H9 (cell line): ENCODE data around the gene RAB1A. TPM values are rescaled to one million over a fixed set of nuclear protein-coding genes. Genes with fewer than 3 reads are reported as not detected.

ENCODE experiments used
- DNase-seq: peaks from one replicate; pipeline ENCODE4 v3.0.0-alpha.2; 2017
- H2AFZ ChIP-seq: one replicate; pipeline ENCODE4 v1.6.1; 2013; ENCODE audit warnings: mild to moderate bottlenecking, low read length, control low read depth, moderate library complexity
- H2AK5ac ChIP-seq: 2 replicates; pipeline ENCODE4 v1.6.1; 2013; ENCODE audit warnings: low read length, control low read depth, mixed read lengths; ENCODE audit not compliant: insufficient read length
- H2BK120ac ChIP-seq: one replicate; pipeline ENCODE4 v1.6.1; 2013; ENCODE audit warnings: low read depth, mild to moderate bottlenecking, low read length, control low read depth, inconsistent platforms; ENCODE audit not compliant: poor library complexity, severe bottlenecking
- H2BK12ac ChIP-seq: 2 replicates; pipeline ENCODE4 v1.6.1; 2013; ENCODE audit warnings: low read length, control low read depth, mixed read lengths, low read depth; ENCODE audit not compliant: insufficient read length
- H2BK15ac ChIP-seq: 2 replicates; pipeline ENCODE4 v1.6.1; 2013; ENCODE audit warnings: low read depth, low read length, control low read depth
- H2BK20ac ChIP-seq: one replicate; pipeline ENCODE4 v1.6.1; 2013; ENCODE audit warnings: low read depth, mild to moderate bottlenecking, low read length, control low read depth, inconsistent platforms; ENCODE audit not compliant: poor library complexity, severe bottlenecking
- H2BK5ac ChIP-seq: 2 replicates; pipeline ENCODE4 v1.6.1; 2013; ENCODE audit warnings: low read length, control low read depth, mixed read lengths; ENCODE audit not compliant: insufficient read length
- H3K14ac ChIP-seq: 2 replicates; pipeline ENCODE4 v1.6.1; 2013; ENCODE audit warnings: low read length, control low read depth; ENCODE audit not compliant: insufficient read depth
- H3K18ac ChIP-seq: 2 replicates; pipeline ENCODE4 v1.6.1; 2013; ENCODE audit warnings: low read depth, mild to moderate bottlenecking, mixed read lengths, low read length, control low read depth; ENCODE audit not compliant: insufficient read length
- H3K23ac ChIP-seq: 2 replicates; pipeline ENCODE4 v1.6.1; 2013; ENCODE audit warnings: low read length, control low read depth, mixed read lengths, low read depth; ENCODE audit not compliant: insufficient read length
- H3K23me2 ChIP-seq: 2 replicates; pipeline ENCODE4 v1.6.1; 2013; ENCODE audit warnings: low read depth, mild to moderate bottlenecking, mixed read lengths, low read length, control low read depth; ENCODE audit not compliant: insufficient read length, poor library complexity, severe bottlenecking
- H3K27ac ChIP-seq: 2 replicates; pipeline ENCODE4 v1.5.1; 2013; ENCODE audit warnings: low read length, control low read depth, mixed read lengths, low read depth; ENCODE audit not compliant: insufficient read length
- H3K27me3 ChIP-seq: 2 replicates; pipeline ENCODE4 v1.6.1; 2013; ENCODE audit warnings: low read length, control low read depth, inconsistent platforms; ENCODE audit not compliant: insufficient read depth
- H3K4ac ChIP-seq: 2 replicates; pipeline ENCODE4 v1.6.1; 2013; ENCODE audit warnings: low read depth, mild to moderate bottlenecking, control low read depth, inconsistent platforms, low read length, moderate library complexity
- H3K4me1 ChIP-seq: 2 replicates; pipeline ENCODE4 v1.6.1; 2013; ENCODE audit warnings: low read length, control low read depth, inconsistent platforms; ENCODE audit not compliant: insufficient read depth
- H3K4me2 ChIP-seq: 2 replicates; pipeline ENCODE4 v1.6.1; 2013; ENCODE audit warnings: low read length, control low read depth, mixed read lengths; ENCODE audit not compliant: insufficient read length, insufficient read depth
- H3K56ac ChIP-seq: 2 replicates; pipeline ENCODE4 v1.6.1; 2013; ENCODE audit warnings: low read depth, mild to moderate bottlenecking, mixed read lengths, low read length, control low read depth; ENCODE audit not compliant: insufficient read length
- H3K79me1 ChIP-seq: 2 replicates; pipeline ENCODE4 v1.6.1; 2013; ENCODE audit warnings: low read depth, mild to moderate bottlenecking, moderate library complexity, low read length, control low read depth, inconsistent platforms; ENCODE audit not compliant: insufficient read depth, poor library complexity, severe bottlenecking
- H3K79me2 ChIP-seq: 2 replicates; pipeline ENCODE4 v1.6.1; 2013; ENCODE audit warnings: low read length, control low read depth, inconsistent platforms; ENCODE audit not compliant: insufficient read depth
- H3K9ac ChIP-seq: 2 replicates; pipeline ENCODE4 v1.6.1; 2013; ENCODE audit warnings: low read length, control low read depth, mixed read lengths; ENCODE audit not compliant: insufficient read length; ENCODE audit errors: extremely low read depth
- H3K9me3 ChIP-seq: one replicate; pipeline ENCODE4 v1.6.1; 2013; ENCODE audit warnings: low read depth, low read length, inconsistent platforms; ENCODE audit not compliant: control insufficient read depth
- H3T11ph ChIP-seq: one replicate; pipeline ENCODE4 v1.6.1; 2013; ENCODE audit warnings: mild to moderate bottlenecking, low read length, control low read depth, inconsistent platforms
- H4K20me1 ChIP-seq: one replicate; pipeline ENCODE4 v1.6.1; 2013; ENCODE audit not compliant: control insufficient read depth, insufficient read length, insufficient read depth
- H4K5ac ChIP-seq: 2 replicates; pipeline ENCODE4 v1.6.1; 2013; ENCODE audit warnings: low read depth, mild to moderate bottlenecking, mixed read lengths, low read length, control low read depth; ENCODE audit not compliant: insufficient read length
- H4K8ac ChIP-seq: replicated peaks from 2 replicates; pipeline ENCODE4 v1.6.1; 2013; ENCODE audit warnings: low read length, control low read depth, mixed read lengths, low read depth; ENCODE audit not compliant: insufficient read length
- H4K91ac ChIP-seq: 2 replicates; pipeline ENCODE4 v1.6.1; 2013; ENCODE audit warnings: low read depth, mild to moderate bottlenecking, moderate library complexity, mixed read lengths, low read length, control low read depth; ENCODE audit not compliant: insufficient read length
- H3K27ac Mint-ChIP-seq, 3 experiments: 2 replicates in 2 of 3; 3 replicates in 1 of 3; pipeline ENCODE4 v1.8.0; 2020 to 2021; ENCODE audit warnings: mixed read lengths in 3 of 3, mild to moderate bottlenecking in 1 of 3, moderate library complexity in 1 of 3
- H3K27me3 Mint-ChIP-seq: 2 replicates; pipeline ENCODE4 v1.8.0; 2021; ENCODE audit warnings: low read depth, mild to moderate bottlenecking, moderate library complexity, mixed read lengths
- H3K36me3 Mint-ChIP-seq, 3 experiments: 2 replicates in 2 of 3; 3 replicates in 1 of 3; pipeline ENCODE4 v1.8.0; 2020 to 2021; ENCODE audit warnings: low read depth in 3 of 3, mixed read lengths in 3 of 3; ENCODE audit not compliant: insufficient read depth in 1 of 3
- H3K4me1 Mint-ChIP-seq, 2 experiments: 2 replicates each; pipeline ENCODE4 v1.8.0; 2020; ENCODE audit warnings: mixed read lengths in 2 of 2
- H3K4me3 Mint-ChIP-seq, 2 experiments: 2 replicates in 1 of 2; 3 replicates in 1 of 2; pipeline ENCODE4 v1.8.0; 2020 to 2021; ENCODE audit warnings: mild to moderate bottlenecking in 2 of 2, mixed read lengths in 2 of 2, moderate library complexity in 1 of 2
- H3K9me3 Mint-ChIP-seq, 2 experiments: 2 replicates in 1 of 2; 3 replicates in 1 of 2; pipeline ENCODE4 v1.8.0; 2020; ENCODE audit warnings: mild to moderate bottlenecking in 2 of 2, mixed read lengths in 2 of 2, moderate library complexity in 1 of 2
- CTCF ChIP-seq: fragments of 200-600 bp; sonication (generic); conservative IDR thresholded peaks from 3 replicates; pipeline ENCODE4 v1.8.0; 2021; ENCODE audit warnings: antibody characterized with exemption, mild to moderate bottlenecking
- WGBS: extraction: QIAGEN DNeasy Blood & Tissue Kit; methylation state at CpG from one replicate; pipeline ENCODE4 v1.1.7; 2013; ENCODE audit warnings: missing lambda C conversion rate, low lambda C conversion rate, mixed read lengths; ENCODE audit not compliant: insufficient read length; ENCODE audit errors: extremely low coverage; 5-methylcytosine and 5-hydroxymethylcytosine counted together
- total RNA-seq: library from RNA; stranded (reverse); gene quantifications from 2 replicates; pipeline ENCODE4 v1.2.1, GENCODE V29; 2021

RAB1A gene
- total RNA-seq, 1 experiment from 2014 or later: 112 TPM

DNA sequence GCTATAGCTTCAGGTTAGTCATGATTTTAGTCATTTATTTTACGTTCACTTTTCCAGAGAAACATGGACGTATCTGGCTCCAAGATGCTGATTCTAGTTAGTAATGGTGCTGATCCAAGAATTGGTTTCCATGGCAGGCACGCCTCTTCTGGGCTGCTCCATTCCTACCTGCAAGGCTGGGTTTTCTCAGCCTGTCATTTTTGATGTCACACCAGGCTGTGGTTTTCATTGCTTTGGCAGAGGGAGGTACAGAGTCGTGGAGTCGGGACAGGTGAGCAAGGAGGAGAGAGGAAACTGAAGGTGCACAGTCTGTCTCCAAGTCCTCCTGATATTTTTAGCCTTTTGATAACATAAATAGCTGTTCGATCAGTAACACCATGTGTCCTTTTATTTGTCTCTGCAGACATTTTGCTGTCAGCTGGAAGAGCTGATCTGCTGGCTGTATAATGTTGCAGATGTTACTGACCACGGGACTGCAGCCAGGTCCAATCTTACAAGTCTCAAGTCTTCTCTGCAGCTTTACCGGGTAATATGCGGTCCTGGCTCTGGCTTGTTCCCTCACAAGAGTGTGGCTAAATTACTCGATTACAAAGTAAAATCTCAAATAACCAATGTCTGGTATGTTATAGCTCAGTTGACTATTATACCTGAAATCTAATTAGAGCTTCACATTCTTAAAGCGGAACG lies 55.9 kb downstream of the RAB1A start:
- H2AK5ac ChIP-seq: no peak overlapping the region
- no peak overlapping the region for H3K4me2 ChIP-seq
- no peak overlapping the region for H3T11ph ChIP-seq
- no peaks in the 10 kb centered on the region for H3K9me3 ChIP-seq
- no peak overlapping the region for H3K14ac ChIP-seq
- no peak overlapping the region for H4K5ac ChIP-seq
- no peaks in the 10 kb centered on the region for H3K23me2 ChIP-seq
- H3K56ac ChIP-seq: no peak overlapping the region
- no peak for DNase-seq
- no peak overlapping the region for H2BK15ac ChIP-seq
- no peak overlapping the region for H2BK20ac ChIP-seq
- no peak overlapping the region for H4K91ac ChIP-seq
- no CpG with 5 or more reads among the region's 12 CpGs for WGBS
- H3K4me1 ChIP-seq: peaks cover 10% of the 10 kb centered on the region; the same call in 1 of the 2 replicates
- no peak overlapping the region for H2BK120ac ChIP-seq
- no peak overlapping the region for H3K9ac ChIP-seq
- H4K8ac ChIP-seq: no peak overlapping the region
- no peaks in the 10 kb centered on the region for H3K9me3 Mint-ChIP-seq
- no peak overlapping the region for H3K27ac ChIP-seq
- no peak overlapping the region; a peak in 1 of 5 replicates for H3K4me3 Mint-ChIP-seq
- H3K4me1 Mint-ChIP-seq: peaks cover 25 to 27% of the 10 kb centered on the region in 2 experiments
- no peak overlapping the region for H3K18ac ChIP-seq
- no peak overlapping the region for H3K23ac ChIP-seq
- H2AFZ ChIP-seq: no peak overlapping the region
- no peaks in the 10 kb centered on the region for H3K27me3 ChIP-seq
- H3K36me3 Mint-ChIP-seq: peaks cover 31 to 64% (median 63%) of the 10 kb centered on the region in 3 experiments; a peak in 6 of 7 replicates
- no peaks in the 10 kb centered on the region for H3K79me1 ChIP-seq
- no peak overlapping the region for H2BK5ac ChIP-seq
- no peak for TF ChIP-seq CTCF
- no peak overlapping the region for H2BK12ac ChIP-seq
- H3K4ac ChIP-seq: no peak overlapping the region
- no peaks in the 10 kb centered on the region for H4K20me1 ChIP-seq
- H3K27ac Mint-ChIP-seq: no peak overlapping the region
- H3K79me2 ChIP-seq: no peaks in the 10 kb centered on the region
- no peaks in the 10 kb centered on the region for H3K27me3 Mint-ChIP-seq
